Neural cell (in vitro differentiated cells): ENCODE data around the gene LYPLAL1.
"Not testable (repeated sequence)": the region's sequence is repeated elsewhere in the genome, so short reads cannot be mapped to it uniquely, and the experiment has no call there.

Source experiments
- MXI1 ChIP-seq: fragments of 450-650 bp; conservative IDR thresholded peaks from 2 replicates; pipeline ENCODE4 v1.6.1; 2014; ENCODE audit warnings: antibody characterized with exemption, mild to moderate bottlenecking; ENCODE audit not compliant: poor library complexity, severe bottlenecking
- POLR2AphosphoS5 ChIP-seq: IDR thresholded peaks from 2 replicates; pipeline ENCODE4 v1.6.1; 2012
- TF ChIP-seq, protein P1 (sequence below): fragments of 450-650 bp; IDR thresholded peaks from 2 replicates; pipeline ENCODE4 v1.5.1; 2014; ENCODE audit warnings: antibody characterized with exemption, mild to moderate bottlenecking, moderate library complexity; ENCODE audit not compliant: poor library complexity, severe bottlenecking

GRCh38 chr1:219250468-219250867, 76.8 kb downstream of the LYPLAL1 start:
- TF ChIP-seq POLR2AphosphoS5, MXI1: not testable (repeated sequence)
- TF ChIP-seq, protein P1, sequence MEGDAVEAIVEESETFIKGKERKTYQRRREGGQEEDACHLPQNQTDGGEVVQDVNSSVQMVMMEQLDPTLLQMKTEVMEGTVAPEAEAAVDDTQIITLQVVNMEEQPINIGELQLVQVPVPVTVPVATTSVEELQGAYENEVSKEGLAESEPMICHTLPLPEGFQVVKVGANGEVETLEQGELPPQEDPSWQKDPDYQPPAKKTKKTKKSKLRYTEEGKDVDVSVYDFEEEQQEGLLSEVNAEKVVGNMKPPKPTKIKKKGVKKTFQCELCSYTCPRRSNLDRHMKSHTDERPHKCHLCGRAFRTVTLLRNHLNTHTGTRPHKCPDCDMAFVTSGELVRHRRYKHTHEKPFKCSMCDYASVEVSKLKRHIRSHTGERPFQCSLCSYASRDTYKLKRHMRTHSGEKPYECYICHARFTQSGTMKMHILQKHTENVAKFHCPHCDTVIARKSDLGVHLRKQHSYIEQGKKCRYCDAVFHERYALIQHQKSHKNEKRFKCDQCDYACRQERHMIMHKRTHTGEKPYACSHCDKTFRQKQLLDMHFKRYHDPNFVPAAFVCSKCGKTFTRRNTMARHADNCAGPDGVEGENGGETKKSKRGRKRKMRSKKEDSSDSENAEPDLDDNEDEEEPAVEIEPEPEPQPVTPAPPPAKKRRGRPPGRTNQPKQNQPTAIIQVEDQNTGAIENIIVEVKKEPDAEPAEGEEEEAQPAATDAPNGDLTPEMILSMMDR, result not testable (repeated sequence)
